Stimulated activated CD4-positive, alpha-beta T cell treated with anti-CD3 and anti-CD28 coated beads, Interleukin-4, amount 100 ng/mL, for 1 hour (primary cell): ENCODE data around the gene PDE10A.
"Not testable (repeated sequence)": the region's sequence is repeated elsewhere in the genome, so short reads cannot be mapped to it uniquely, and the experiment has no call there.

Experiments used
- DNase-seq: peaks from one replicate; pipeline ENCODE4 v3.0.0-alpha.2; 2020

Gene PDE10A

GRCh38 chr6:165580136-165580535 is 82.9 kb downstream of the PDE10A start:
- DNase-seq = no peak

GRCh38 chr6:165579151-165579550 is 83.9 kb downstream of the PDE10A start:
- no peak for DNase-seq

- no peak for DNase-seq
Measured at GRCh38 chr6:165577556-165577955, 85.5 kb downstream of the PDE10A start.

DNA sequence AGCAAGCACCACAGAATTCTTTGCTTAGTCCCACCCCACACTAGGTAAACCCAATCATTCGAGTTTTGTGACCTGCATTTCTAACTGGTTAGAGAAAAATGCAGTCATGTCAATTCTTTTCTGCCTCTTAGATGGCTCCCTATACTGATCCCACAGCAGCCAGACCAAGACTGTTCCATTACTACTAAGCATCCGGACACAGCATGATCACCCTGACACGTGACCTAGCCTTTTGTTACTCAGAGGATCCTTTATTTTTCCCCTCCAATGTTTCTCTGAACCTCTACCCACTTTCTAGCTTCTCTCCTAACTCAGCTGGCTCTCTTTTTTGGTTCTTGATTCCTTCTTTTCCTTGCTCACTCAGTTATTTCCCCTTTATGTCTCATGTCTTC is 87.9 kb downstream of the PDE10A start:
- DNase-seq = no peak

DNA sequence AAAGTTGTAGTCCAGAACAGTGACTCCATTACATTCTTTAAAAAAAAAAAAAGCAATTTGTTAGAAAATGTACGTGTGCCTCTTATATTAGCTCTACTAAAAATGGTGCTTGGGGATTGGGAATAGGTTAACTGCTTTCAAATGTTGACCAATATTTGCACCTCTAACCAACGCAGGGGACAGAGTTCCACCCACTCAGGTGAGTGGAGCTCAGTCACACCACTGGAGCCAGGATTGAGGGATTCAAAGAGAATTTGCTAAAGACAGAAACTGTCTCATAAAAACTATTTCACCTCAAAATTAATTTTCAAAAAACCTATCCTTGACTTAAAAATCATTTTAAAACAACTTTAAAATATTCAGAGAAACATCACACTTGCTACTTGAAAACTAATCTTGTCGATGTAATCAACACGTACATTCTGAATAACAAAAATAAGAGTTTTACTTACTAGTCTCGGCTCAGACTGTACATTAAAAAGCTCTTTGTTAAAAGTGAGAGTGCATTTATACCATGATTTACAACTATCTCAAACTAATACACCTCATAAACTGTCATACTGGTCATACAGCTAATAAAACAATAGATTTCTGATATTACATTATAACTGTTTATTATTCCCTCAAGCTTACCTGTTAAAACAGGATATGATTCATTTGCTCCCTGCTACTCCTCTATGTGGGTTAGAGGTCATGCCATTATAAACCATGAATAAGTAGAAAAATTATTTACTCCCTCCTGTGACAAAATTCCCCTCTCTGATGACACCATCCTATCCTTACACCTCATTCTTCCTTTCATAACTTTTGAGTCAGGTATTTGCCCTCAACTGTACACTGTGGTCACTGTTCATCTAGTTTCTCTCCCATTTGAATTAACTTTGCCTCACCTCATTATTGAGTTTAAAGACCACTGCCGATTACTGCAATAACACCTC is 88.6 kb downstream of the PDE10A start:
- DNase-seq = no peak

GRCh38 chr6:165573671-165574070 is 89.4 kb downstream of the PDE10A start:
- DNase-seq = no peak

GRCh38 chr6:165571721-165572132 is 91.3 kb downstream of the PDE10A start:
- no peak for DNase-seq

DNA sequence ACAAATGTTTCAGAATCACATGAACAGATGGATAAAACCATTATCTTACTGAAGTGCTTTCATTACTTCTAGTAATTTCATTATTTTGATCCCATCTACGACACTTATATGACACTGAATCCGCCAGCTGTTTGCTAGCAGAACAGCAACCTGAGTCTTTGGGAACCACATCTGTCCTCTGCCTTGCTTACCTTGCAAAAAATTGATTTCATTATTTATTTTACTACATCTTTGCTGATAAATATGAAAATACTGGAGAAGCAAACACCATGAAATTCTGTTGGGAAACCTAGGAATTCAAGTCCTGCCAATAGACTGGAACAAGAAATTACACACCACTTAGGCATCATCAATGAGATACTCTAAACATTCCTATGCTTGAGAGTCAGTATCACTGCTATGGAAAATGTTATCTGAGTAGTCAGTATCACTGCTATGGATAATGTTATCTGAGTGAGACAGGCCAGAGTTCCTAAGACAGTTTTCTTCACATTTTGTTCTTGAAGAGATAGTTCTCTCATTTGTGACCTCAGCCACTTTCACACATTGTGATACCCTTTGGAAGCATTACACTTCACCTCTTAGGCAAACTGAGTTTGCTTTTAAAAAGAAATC is 91.9 kb downstream of the PDE10A start:
- DNase-seq = no peak

DNA sequence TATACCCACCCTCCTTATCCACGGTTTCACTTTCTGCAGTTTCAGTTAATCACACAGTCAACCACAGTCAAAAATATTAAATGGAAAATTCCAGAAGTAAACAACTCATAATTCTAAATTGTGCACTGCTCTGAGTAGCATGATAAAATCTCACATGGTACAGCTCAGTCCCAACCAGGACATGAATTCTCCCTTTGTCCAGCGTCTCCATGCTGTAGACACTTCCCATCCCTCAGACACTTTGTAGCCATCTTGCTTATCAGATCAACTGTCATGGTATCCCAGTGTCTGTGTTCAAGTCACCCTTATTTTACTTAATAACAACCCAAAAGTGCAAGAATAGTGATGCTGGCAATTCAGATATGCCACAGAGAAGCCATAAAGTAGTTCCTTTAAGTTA is 94.7 kb downstream of the PDE10A start:
- DNase-seq = no peak

- DNase-seq = no peak
Measured at GRCh38 chr6:165566088-165566828, 96.8 kb downstream of the PDE10A start.

DNA sequence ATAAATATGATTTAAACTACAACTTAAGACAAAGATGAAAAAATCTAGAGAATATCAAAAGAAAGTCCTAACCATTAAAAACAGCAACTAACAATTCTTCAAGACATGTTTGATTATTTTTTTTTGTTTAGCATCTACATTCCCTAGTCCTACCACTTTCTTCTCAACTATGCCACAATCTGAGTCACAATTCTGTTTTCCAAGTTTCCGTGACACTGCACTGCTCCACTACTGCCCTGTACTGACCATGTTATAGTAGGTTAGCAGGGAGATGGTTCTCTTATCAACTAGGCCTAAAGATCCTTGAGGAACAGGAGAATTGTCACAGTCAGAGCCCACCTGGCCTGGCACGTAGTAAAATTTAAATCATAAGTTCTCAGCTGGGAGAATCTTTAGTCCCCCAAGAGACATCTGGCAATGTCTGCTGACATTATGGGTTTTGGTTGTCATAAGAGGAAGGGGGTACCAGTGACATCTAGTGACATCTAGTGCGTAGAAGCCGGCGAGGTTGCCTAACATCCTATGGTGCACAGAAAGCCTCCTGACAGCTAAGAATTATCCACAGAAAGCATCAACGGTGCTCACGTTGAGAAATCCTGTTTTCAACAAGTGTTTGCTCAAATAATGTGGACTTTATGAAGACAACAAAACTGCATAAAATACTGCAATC is 100.5 kb downstream of the PDE10A start:
- DNase-seq = no peak

- DNase-seq = no peak
Measured at GRCh38 chr6:165559632-165560031, 103.4 kb downstream of the PDE10A start.

GRCh38 chr6:165558097-165558496 is 104.9 kb downstream of the PDE10A start:
- DNase-seq = not testable (repeated sequence)

DNA sequence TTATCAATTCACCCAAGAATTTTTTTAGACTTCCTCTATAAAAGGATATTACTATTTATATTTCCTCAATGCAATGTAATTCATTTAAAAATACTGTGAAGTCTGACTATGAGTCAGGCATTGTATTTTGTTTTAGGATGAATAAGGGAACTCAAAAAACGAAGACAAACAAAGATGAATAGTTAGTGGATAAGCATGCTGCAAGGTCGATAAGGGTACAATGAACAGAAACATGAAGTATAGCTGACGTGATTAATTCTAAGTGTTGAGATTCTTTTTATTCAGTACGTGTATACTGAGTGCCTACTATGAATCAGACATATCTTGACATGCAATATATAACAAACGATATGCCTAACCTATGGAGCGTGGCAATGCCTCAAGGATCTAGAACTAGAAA is 105.4 kb downstream of the PDE10A start:
- no peak for DNase-seq

- no peak for DNase-seq
Measured at GRCh38 chr6:165556116-165556843, 106.8 kb downstream of the PDE10A start.

GRCh38 chr6:165554644-165555043 is 108.4 kb downstream of the PDE10A start:
- DNase-seq = not testable (repeated sequence)

- DNase-seq = no peak
Measured at GRCh38 chr6:165552248-165552736, 110.7 kb downstream of the PDE10A start.

- no peak for DNase-seq
Measured at GRCh38 chr6:165551828-165552227, 111.2 kb downstream of the PDE10A start.

DNA sequence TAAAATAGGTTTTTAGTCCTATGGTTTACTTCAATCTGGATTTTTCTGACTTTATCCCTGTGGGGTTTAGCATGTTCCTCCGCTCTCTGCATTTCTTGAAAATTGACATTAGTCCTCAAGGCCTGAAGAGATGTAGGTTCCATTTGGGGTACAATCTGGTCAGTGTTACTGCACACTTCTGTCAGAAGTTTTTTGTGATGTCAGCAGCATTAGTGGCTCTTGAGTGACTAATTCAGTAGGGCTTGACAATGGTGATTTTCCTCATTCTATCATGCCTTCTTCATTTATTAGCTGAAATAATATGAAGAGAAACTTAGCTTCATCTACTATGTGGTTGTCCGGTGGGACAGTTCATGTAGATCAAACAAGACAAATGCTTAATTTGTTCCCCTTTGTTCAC is 114.6 kb downstream of the PDE10A start:
- DNase-seq = no peak

DNA sequence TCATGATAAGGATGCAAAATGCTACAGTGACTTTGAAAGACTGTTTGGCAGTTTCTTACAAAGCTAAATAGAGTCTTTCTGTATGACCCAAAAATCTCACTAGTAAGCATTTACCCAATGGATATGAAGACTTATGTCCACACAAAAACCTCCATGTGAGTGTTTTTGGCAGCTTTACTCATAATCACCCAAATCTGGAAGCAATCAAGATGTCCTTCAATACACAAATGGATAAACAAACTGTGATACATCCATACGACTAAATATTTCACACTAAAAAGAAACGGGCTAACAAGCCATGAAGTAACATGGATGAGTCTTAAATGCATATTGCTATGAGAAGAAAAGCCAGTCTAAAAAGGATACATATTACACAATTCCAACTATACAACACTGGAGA is 117.2 kb downstream of the PDE10A start:
- no peak for DNase-seq

- no peak for DNase-seq
Measured at GRCh38 chr6:165543781-165544180, 119.3 kb downstream of the PDE10A start.

GRCh38 chr6:165536911-165537310 is 126.1 kb downstream of the PDE10A start:
- DNase-seq = no peak
